EL (cell line): ENCODE results near the gene CHST3.
"Not testable (repeated sequence)": the region's sequence is repeated elsewhere in the genome, so short reads cannot be mapped to it uniquely, and the experiment has no call there.

ENCODE experiments used
- DNase-seq: peaks from one replicate; pipeline ENCODE4 v3.0.0-alpha.2; 2016

Gene CHST3

DNA sequence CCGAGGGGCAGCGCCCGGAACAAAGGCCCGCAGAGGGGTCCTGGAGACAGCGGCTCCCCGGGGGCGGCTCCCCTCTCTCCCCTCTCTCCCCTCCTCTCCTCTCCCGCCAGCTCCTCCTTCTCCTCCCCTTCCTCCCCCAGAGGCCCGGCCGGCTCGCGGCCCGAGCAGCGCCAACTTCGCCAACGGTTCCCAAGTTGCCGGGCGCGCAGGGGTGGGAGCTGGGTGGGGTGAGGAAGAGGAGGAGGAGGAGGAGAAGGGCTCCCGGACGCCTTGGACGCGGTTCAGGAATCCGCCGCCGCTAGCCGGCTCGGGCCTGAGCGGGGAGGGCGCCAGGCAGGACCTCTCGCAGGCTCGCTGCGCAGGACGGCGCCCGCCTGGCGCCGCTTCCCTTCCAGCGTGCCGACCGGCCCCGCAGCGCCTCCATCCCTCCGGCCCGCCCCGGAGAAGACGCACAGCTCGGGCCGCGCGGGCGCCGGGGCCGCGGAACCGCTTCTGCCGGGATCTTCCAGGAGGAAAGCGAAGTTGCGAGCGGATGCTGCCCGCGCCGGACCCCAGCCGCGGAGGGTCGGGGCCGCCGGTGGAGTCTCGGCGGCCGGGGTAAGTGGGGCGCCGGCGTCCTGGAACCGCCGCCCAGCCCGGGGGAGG, at the start of gene CHST3:
TSS of gene CHST3 (plus strand) at position 298 of the 645 bp plus-strand sequence. CDS start 41,448 bp downstream, outside the sequence.
- peak; percentile 70 for DNase-seq

DNA sequence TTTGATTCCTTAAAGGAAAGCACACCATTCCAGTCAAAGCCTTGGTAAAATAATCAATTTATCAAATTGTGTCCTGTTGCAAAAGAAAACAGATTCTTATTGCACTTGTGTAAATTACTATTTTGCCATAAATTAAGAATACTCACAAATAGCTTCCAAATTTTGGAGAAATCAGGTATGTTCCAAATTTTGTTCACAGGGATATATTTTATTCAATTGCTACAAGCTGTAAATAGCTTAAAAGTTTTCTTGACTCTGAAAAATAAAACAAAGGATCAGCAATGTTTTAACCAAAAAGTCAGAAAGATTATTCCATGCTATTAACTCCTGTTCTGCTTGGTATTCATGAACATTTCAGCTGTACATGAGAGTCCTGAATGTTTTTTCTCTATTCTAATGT, 47.4 kb upstream of the CHST3 start:
- no peak for DNase-seq

DNA sequence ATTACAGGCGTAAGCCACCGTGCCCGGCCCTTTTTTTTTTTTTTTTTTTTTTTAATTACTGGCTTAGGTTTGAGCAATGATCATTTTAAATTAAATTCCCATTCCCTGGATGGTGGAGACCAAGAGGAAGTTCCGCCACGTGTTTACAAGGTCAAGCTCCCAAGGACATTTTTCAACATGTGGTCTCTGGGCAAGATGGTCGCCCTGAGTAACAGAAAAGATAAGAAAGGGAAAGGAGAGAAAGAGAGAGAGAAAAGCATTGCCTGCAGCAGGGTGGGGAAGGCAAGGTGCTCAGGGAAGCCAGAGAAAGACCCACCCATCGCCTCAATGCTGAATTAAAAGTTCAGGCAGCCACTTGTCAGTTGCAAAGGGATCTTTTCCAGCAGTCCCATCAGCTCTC, 45.2 kb upstream of the CHST3 start:
- no peak for DNase-seq

- DNase-seq = not testable (repeated sequence)
These were observed 44.1 kb upstream of the CHST3 start for GRCh38 chr10:71919956-71920539.

DNA sequence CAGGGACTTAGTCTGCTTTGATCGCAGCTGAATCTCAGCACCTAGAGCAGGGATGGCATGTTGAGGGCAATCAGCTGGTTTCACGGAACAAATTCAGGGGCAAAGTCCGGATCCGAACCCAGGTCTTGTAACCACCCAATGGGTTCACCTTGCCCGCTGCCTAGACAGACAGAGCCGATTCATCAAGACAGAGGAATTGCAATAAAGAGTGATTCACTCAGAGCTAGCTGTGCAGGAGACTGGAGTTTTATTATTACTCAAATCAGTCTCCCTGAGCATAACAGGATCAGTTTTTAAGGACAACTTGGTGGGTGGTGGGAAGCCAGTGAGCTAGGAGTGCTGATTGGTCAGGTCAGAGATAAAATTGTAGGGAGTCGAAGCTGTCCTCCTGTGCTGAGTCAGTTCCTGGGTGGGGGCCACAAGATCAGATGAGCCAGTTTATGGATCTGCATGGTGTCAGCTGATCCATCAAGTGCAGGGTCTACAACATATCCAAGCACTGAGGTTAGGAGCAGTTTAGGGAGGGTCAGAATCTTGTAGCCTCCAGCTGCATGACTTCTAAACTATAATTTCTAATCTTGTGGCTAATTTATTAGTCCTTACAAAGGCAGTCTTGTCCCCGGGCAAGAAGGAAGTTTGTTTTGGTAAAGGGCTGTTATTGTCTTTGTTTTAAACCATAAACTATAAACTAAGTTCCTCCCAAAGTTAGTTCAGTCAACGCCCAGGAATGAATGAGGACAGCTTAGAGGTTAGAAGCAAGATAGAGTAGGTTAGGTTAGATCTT, 43.5 kb upstream of the CHST3 start:
- peak; percentile 54 for DNase-seq

DNA sequence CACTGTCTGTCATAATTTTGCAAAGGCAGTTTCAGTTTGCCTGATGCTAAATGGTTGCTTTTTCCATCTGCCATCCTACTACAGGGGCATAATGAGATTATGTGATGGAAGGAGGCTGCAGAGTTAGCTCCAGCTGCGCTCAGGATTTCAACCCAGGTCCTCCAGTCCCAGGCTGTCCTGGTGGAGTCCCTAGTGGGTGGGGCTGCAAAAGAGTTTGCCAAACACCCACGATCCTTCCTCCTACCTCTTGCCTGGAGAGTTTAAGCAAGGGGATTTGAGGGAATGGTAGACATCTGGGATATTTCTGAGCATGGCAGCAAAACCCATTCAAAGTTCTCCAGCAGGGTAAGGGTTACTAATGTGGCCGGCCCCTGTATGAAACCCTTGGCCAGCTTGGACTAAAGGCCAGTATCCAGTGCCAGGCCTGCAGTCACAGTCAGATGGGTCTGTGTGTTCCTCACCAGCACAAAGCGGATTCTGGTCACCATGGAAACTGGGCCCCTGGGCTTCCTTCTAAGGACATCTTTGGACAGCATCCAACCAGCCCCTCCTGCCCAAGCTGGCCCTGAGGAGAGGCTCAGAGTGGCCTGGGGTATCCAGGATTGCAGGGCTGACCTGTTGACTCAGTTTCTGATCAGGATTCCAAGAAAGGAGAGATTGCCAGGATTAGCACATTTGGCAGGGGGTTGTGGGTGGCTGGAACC, 42.7 kb upstream of the CHST3 start:
- DNase-seq = no peak

DNA sequence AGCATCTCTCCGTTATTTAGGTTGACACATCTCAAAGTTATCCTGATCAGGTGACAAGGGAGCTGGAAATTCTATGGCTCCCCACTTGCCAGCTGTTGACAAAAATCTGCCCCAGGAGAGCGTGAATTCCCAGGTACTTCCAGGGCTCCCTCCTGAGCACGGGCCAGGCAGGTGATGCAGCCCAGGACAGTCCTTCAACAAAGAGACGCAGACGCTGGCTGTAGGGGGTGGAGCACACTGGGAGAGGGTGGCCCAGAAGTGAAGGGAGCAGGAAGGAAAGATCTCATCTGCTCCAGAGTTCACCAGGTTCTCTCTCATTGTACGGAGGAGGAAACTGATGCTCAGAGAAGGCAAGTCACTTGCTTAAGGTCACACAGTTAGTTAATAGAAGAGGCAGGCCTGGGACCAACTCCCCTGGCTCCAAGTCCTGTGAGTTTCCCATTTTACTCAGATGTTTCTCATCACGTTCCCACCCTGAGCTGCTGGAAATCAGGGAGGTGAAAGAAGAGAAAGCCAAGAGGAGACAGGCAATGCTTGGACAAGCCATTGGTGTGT, 41.0 kb upstream of the CHST3 start:
- no peak for DNase-seq

DNA sequence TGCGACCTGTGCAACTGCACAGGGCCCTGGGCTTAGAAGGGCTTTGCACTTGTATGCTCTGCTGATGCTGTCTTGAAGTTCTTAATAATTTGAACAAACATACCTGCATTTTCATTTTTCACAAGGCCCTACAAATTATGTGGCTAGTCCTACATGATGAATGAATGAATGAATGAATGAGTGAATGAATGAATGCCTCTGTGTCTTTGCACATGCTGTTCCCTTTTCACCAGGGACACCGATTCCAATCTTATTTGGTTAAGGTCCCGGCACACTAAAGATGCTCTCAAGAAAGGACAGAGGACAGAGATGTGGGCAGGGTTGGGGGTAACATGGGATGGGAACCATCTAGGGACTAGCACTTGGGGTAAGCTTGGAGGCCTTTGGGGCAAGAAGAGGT, 39.4 kb upstream of the CHST3 start:
- DNase-seq = no peak

DNA sequence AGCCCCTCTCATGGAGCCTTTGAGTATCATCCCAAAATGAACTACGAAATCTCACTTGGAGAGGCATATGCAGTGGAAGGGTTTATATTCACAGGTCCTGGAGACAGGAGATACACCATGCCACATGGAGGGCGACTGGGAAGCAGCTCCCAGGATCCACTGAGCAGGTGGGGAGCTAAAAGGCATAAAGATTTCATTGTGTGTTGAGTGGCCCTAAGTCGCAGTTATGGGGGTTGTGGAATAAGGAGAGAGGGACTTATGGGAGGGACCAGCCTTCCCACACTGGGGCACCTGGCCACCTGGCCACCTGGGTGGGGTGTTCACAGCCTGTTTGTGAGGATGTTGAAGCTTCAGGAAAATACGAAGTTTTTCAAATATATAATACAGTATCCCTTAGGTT, 37.0 kb upstream of the CHST3 start:
- no peak for DNase-seq

DNA sequence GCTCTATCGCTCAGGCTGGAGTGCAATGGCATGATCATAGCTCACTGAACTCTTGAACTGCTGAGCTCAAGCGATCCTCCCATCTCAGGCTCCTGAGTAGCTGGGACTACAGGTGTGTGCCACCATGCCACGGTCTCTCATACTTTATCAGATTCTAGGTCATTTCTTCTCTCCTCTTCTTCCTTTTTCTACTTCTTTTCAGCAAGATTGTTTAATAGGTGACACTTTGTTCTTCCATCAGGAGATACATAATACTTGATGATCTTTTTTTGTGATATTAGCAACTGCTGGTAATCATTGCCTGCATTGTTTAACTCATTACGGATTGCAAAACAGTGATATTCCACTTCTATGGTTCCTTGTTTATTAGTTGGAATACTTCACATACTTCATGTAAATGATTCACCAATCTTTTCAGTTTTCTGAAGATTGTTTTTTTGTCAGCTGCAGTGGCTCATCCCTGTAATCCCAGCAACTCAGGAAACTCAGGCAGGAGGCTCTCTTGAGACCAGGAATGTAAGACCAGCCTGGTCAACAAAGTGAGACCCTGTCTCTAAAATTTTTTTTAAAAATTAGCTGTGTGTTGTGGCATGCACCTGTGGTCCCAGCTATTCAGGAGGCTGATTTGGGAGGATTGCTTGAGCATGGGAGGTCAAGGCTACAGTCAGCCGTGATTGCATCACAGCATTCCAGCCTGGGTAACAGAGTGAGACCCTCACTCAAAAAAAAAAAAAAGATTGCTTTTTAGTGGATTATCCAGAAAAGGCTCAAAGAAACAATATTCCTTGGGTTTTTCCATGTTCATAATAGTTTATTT, 36.2 kb upstream of the CHST3 start:
- DNase-seq = peak; percentile 65

GRCh38 chr10:71931295-71931694, 32.9 kb upstream of the CHST3 start:
- DNase-seq = no peak

DNA sequence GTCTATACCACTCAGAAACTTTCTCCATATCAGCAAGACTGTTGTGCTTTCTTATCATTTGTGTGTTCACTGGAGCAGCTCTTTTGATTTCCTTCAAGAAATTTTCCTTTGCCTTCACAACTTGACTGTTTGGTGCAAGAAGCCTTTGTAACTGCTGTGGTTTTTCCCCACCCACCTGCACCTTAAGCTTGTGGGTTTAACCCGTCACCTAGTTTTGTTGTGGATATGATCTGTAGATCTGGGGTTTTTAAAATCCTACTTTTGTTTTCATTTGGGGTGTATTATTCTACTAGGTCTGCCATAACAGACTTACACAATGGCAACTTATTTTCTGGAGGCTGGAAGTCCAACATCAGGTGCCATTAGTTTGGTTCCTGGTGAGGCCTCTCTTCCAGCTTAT, 30.5 kb upstream of the CHST3 start:
- DNase-seq = no peak

DNA sequence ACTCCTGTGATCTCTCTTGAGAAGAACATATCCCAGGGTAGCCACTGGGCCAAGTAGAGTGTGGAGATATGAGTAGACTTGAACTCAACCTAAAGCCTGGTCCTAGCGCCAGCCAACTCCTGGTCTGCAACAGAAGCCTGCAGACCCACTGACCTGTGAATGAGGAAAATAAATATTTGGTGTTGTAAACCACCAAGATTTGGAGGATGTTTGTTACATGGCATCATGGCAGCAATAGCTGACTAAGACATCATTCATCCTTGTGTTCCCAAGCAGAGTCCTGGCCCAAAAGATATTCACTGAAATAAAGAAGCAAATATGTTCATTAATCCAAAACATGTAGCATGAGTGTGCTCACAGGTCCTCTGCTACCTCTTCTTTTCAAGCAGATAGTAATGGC, 26.0 kb upstream of the CHST3 start:
- no peak for DNase-seq

DNA sequence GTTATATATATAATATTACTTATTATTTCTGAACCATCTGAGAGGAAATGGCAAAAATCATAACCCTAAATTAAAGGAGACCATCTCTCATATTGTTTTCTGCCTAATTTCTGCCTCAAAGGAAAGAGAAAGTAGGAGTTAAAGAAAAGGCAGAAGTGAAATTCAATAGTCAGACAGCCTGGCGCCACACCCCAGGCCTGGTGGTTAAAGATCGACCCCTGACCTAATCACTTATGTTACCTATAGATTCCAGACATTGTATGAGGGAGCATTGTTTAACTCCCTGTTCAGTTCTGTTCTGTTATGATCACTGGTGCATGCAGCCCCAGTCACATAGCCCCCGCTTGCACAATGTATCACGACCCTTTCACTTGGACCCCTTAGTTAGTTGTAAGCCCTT, 24.9 kb upstream of the CHST3 start:
- DNase-seq = no peak

GRCh38 chr10:71939861-71940474, 24.2 kb upstream of the CHST3 start:
- no peak for DNase-seq

DNA sequence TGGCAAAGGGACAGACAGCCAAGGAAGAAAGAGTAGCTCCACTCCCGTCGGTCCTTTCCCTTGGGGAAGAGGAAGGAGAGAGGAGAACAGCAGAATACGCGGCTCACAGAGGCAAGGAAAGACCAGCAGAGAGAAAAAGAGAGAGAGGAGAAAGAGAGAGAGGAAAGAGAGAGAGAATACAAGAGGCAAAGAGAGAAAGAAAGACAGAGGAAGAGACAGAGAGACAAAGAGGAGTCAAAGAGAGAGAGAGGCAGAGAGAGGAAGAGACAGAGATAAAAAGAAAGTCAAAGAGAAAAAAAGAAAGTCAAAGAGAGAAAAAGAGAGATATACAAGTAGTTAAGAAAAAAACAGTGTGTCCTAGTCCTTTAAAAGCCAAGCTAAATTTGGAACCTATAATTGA, 23.4 kb upstream of the CHST3 start:
- no peak for DNase-seq

DNA sequence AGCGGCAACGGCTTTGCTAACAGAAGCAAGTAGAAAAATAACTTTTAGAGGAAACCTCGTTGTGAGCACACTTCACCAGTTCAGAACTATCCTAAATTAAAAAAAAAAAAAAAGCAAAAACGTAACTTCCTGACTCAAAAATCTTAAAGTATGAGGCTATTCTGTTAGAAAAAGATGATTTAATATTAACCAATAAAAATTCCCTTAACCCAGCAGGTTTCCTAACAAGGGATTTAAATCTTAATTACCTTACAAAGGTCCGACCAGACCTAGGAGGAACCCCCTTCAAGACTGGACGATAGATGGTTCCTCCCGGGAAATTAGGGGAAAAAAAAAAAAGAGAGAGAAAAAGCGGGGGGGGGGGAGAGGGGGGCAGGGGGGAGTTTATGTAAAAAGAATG, 22.9 kb upstream of the CHST3 start:
- no peak for DNase-seq

DNA sequence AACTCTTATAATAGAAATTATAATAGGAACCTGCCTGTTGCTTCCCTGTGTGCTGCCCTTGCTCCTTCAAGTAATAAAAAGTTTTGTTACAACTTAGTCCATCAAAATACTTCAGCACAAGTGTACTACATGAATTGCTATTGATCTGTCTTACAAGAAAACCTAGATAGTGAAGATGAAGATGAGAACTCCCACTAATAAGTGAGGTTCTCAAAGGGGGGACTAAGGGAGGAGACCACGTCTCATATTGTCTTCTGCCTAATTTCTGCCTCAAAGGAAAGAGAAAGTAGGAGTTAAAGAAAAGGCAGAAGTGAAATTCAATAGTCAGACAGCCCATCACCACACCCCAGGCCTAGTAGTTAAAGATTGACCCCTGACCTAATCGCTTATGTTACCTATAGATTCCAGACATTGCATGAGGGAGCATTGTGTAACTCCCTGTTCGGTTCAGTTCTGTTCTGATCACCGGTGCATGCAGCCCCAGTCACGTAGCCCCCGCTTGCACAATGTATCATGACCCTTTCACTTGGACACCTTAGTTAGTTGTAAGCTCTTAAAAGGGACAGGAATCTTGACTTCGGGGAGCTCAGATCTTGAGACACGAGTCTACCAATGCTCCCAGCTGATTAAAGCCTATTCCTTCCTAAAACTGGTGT, 18.2 kb upstream of the CHST3 start:
- DNase-seq = no peak

DNA sequence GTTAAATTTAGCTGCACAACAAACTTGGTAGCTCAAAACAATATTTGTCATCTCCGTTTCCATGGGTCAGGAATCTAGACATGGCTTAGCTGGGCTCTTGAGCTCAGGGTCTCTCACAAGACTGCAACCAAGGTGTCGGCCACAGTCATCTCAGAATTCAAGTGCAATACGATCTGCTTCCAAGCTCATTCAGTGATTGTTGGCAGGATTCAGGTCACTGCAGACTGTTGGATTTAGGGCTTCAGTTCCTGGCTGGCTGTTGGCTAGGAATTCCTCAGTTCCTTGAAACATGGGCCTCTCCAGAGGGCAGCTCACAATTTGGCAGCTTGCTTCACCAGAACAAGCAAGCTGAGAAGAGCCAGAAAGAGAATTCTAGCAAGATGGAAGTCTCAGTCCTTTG, 17.5 kb upstream of the CHST3 start:
- no peak for DNase-seq

DNA sequence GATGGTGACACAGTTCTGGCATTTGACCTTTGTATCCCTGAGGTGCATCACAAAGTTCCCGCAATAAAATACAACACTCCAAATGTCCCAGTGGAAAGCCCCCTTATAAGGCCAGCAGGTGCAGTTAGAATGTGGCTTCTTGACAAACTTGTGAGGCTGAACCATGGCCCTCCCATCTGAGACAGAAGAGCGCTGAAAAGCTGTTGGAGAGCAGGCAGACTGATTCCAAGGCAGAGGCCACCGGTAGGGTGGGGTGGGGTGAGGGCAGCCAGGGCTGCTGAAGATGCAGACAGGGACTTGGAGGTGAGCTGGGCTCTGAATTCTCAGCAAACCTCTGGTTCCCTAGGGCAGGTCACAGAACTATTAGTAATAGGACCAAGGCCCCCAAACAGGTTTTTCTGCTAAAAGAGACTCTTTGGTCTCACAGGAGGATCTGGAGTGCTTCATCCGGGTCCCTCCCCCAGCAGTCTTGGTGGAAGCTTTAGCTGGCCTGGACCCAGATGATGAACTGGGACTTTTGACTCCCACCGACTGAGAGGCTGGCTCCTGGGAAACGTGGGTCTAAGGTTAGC, 15.6 kb upstream of the CHST3 start:
- no peak for DNase-seq

GRCh38 chr10:71950683-71951082, 13.5 kb upstream of the CHST3 start:
- DNase-seq = no peak
